Subcutaneous preadipocyte (primary cell): ENCODE results near the gene SLC2A1. TPM values are rescaled to one million over a fixed set of nuclear protein-coding genes. Genes with fewer than 3 reads are reported as not detected.

Source experiments
- small RNA-seq: library from RNA; depleted of rRNA; stranded (forward); fragments of <200 nt; gene quantifications from one replicate; pipeline ENCODE3, GENCODE V24; 2012
- total RNA-seq: library from RNA; depleted of rRNA; stranded (reverse); fragments of >200 nt; gene quantifications from 2 replicates; pipeline ENCODE4 v1.2.3, GENCODE V29; 2012

SLC2A1 gene
- total RNA-seq = 17.3 and 31.7 TPM in 2 replicates

GRCh38 chr1:42958488-42959319 is at the start of gene SLC2A1:
Gene SLC2A1 (minus strand): TSS chr1:42958868. CDS start chr1:42958651, 217 bp downstream.

Small RNAs within 50 kb of the gene (small RNA-seq; reads per million reads assigned to genes)
- not detected for gene RNU6-880P

Other genes starting within 250 kb of the SLC2A1 start
- gene CLDN19, start 218.6 kb downstream of the SLC2A1 start, total RNA-seq = not detected in 2 replicates
- gene P3H1, start 191.8 kb downstream of the SLC2A1 start, total RNA-seq = 99.7 and 111 TPM in 2 replicates
- gene C1orf50, start 191.6 kb downstream of the SLC2A1 start, total RNA-seq = 3.3 and 3.5 TPM in 2 replicates
- under 0.01 TPM in 1 of 2 replicates, not detected in the other for gene TMEM269, start 173.9 kb downstream of the SLC2A1 start, total RNA-seq
- gene ERMAP, start 141.7 kb downstream of the SLC2A1 start, total RNA-seq = 8.6 and 13.2 TPM in 2 replicates
- gene SVBP, start 141.5 kb downstream of the SLC2A1 start, total RNA-seq = 8.8 and 9.9 TPM in 2 replicates
- 7.6 and 9.2 TPM in 2 replicates for gene ZNF691, start 112.3 kb downstream of the SLC2A1 start, total RNA-seq
- gene EBNA1BP2, start 213.4 kb upstream of the SLC2A1 start, total RNA-seq = 78.6 and 92.1 TPM in 2 replicates
- under 0.01 and 0.20 TPM in 2 replicates for gene CFAP57, start 213.5 kb upstream of the SLC2A1 start, total RNA-seq